ENCODE measurements around the gene MS4A7.

DNA sequence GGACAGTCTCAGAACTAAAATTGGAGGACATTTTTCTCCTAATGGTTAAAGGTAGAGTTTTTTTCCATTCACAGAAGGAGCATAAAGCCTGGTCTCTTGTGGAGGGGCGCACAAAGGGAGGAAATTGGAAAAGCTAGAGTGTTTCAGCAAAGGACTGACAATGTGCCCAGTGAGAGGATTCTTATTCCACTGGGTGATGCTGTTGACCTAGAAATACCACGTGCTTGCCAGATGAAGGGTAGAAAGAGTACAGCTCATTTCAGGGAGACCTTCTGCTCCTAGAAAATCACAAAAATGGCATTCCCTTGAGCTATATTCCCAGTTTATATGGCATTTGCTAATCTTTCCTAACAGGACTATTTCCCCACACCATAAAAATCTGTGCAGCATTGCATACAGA, 30.2 kb upstream of the MS4A7 start:
- TF ChIP-seq POLR2A (IDR thresholded peaks at IDR 0.05; ENCODE audit: low read length) = no peak
- TF ChIP-seq, protein P1, sequence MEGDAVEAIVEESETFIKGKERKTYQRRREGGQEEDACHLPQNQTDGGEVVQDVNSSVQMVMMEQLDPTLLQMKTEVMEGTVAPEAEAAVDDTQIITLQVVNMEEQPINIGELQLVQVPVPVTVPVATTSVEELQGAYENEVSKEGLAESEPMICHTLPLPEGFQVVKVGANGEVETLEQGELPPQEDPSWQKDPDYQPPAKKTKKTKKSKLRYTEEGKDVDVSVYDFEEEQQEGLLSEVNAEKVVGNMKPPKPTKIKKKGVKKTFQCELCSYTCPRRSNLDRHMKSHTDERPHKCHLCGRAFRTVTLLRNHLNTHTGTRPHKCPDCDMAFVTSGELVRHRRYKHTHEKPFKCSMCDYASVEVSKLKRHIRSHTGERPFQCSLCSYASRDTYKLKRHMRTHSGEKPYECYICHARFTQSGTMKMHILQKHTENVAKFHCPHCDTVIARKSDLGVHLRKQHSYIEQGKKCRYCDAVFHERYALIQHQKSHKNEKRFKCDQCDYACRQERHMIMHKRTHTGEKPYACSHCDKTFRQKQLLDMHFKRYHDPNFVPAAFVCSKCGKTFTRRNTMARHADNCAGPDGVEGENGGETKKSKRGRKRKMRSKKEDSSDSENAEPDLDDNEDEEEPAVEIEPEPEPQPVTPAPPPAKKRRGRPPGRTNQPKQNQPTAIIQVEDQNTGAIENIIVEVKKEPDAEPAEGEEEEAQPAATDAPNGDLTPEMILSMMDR (IDR thresholded peaks at IDR 0.05) = no peak
- TF ChIP-seq REST (IDR thresholded peaks at IDR 0.05) = no peak
- TF ChIP-seq BHLHE40 (IDR thresholded peaks at IDR 0.05; ENCODE audit: low read depth, low read length) = no peak
- no peak for TF ChIP-seq MAX (IDR thresholded peaks at IDR 0.05)
- TF ChIP-seq MYC (IDR thresholded peaks at IDR 0.05; ENCODE audit: borderline replicate concordance, low read length) = no peak
- no peak for TF ChIP-seq USF2 (IDR thresholded peaks at IDR 0.05)
- no peak for TF ChIP-seq RFX5 (IDR thresholded peaks at IDR 0.05)
- no peak for TF ChIP-seq CEBPB (IDR thresholded peaks at IDR 0.05)
- no peak for TF ChIP-seq NR3C1 (IDR thresholded peaks at IDR 0.05)
- no peak for TF ChIP-seq HDAC2 (IDR thresholded peaks at IDR 0.05)
- TF ChIP-seq RCOR1 (IDR thresholded peaks at IDR 0.05; ENCODE audit: low read depth, low read length) = no peak
- no peak for TF ChIP-seq HMGXB4 (CRISPR knock-in tag; IDR thresholded peaks at IDR 0.05; ENCODE audit: borderline replicate concordance)
